ENCODE results near the gene EDIL3. TPM values are rescaled to one million over a fixed set of nuclear protein-coding genes. Genes with fewer than 3 reads are reported as not detected.

The EDIL3 gene
- total and polyA plus RNA-seq, 2 of the 13 experiments (the other 11 are each of a cell fraction or from before 2014, with no cell fraction given) = 0.01 TPM; not detected in 1

- no peak overlapping the region for H3K27ac ChIP-seq (ENCODE audit: extremely low read length, insufficient read depth, low read length)
- no peaks in the 10 kb centered on the region for H4K20me1 ChIP-seq (ENCODE audit: insufficient read depth, low read length)
- in situ Hi-C loops (cut with HindIII; ENCODE audit: extremely low pct_ligation_motif_present, low pct_unique_long_range_greater_than_20kb) (no loop called here), intact Hi-C loops (cut with micrococcal nuclease; ENCODE audit: unreplicated experiment) (no loop called here)
- DNase-seq (ENCODE audit: low spot score) (no peak), ATAC-seq (no peak), FAIRE-seq (no peak)
- no peaks in the 10 kb centered on the region for H3K27me3 ChIP-seq (ENCODE audit: control insufficient read depth in 1 of 2, insufficient read depth in 2 of 2, low read length in 2 of 2)
- H3K4me3 ChIP-seq (replicated peaks in 1 of 3; ENCODE audit: insufficient read depth in 1 of 3, low read depth in 2 of 3, low read length in 3 of 3) = no peak overlapping the region
- no peaks in the 10 kb centered on the region for H3K9me3 ChIP-seq (ENCODE audit: low read length)
- H3K4me1 ChIP-seq (ENCODE audit: insufficient read depth, low read length) = no peaks in the 10 kb centered on the region
- no TSS peak for BruUV-seq (replicated peaks)
- no peak overlapping the region for H3K9ac ChIP-seq (ENCODE audit: insufficient read depth, low read depth, low read length)
- no peaks in the 10 kb centered on the region for H3K36me3 ChIP-seq (replicated peaks in 1 of 2; ENCODE audit: control insufficient read depth in 1 of 2, insufficient read depth in 2 of 2, low read length in 2 of 2)
- POLR2A ChIA-PET = no interaction called here
- H3K4me2 ChIP-seq (ENCODE audit: low read depth, low read length) = no peak overlapping the region
- TF ChIP-seq ZMAT3 (CRISPR knock-in tag; conservative IDR thresholded peaks at IDR 0.05) (no peak), ZNF12 (CRISPR knock-in tag; IDR thresholded peaks at IDR 0.05) (no peak), ZNF784 (CRISPR knock-in tag; IDR thresholded peaks at IDR 0.05; ENCODE audit: borderline replicate concordance) (no peak), WIZ (CRISPR knock-in tag; IDR thresholded peaks at IDR 0.05) (no peak), ZNF644 (CRISPR knock-in tag; IDR thresholded peaks at IDR 0.05; ENCODE audit: low read depth) (no peak), GABPA (IDR thresholded peaks at IDR 0.05; ENCODE audit: low read depth, low read length) (no peak), GABPA (CRISPR knock-in tag; IDR thresholded peaks at IDR 0.05; ENCODE audit: low read depth) (no peak), ARID2 (CRISPR knock-in tag; IDR thresholded peaks at IDR 0.05; ENCODE audit: borderline replicate concordance) (no peak)
- no peak overlapping the region for H2AFZ ChIP-seq (ENCODE audit: low read length)
- CTCF ChIA-PET (ENCODE audit: low intra/inter-chr PET ratio, low total read pairs) = no interaction called here
- H3K79me2 ChIP-seq (ENCODE audit: insufficient read depth, low read length) = no peaks in the 10 kb centered on the region
- WGBS (ENCODE audit: low lambda C conversion rate) = 0% methylated on average over 3 of the region's 3 CpGs
Measured at GRCh38 chr5:84327591-84327990, 57.1 kb downstream of the EDIL3 start.

- H3K9me3 ChIP-seq (ENCODE audit: low read length) = no peaks in the 10 kb centered on the region
- TF ChIP-seq AHDC1 (CRISPR knock-in tag; IDR thresholded peaks at IDR 0.05; ENCODE audit: borderline replicate concordance) = no peak
- TF ChIP-seq, protein P1, sequence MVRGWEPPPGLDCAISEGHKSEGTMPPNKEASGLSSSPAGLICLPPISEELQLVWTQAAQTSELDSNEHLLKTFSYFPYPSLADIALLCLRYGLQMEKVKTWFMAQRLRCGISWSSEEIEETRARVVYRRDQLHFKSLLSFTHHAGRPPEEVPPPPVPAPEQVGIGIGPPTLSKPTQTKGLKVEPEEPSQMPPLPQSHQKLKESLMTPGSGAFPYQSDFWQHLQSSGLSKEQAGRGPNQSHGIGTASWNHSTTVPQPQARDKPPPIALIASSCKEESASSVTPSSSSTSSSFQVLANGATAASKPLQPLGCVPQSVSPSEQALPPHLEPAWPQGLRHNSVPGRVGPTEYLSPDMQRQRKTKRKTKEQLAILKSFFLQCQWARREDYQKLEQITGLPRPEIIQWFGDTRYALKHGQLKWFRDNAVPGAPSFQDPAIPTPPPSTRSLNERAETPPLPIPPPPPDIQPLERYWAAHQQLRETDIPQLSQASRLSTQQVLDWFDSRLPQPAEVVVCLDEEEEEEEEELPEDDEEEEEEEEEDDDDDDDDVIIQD (CRISPR knock-in tag; IDR thresholded peaks at IDR 0.05; ENCODE audit: low read depth) = no peak
- H3K27ac ChIP-seq (ENCODE audit: extremely low read length, insufficient read depth, low read length) = no peak overlapping the region
- no peak overlapping the region for H3K4me2 ChIP-seq (ENCODE audit: low read depth, low read length)
- no peak for DNase-seq (ENCODE audit: low spot score)
- in situ Hi-C loops (cut with HindIII; ENCODE audit: extremely low pct_ligation_motif_present, low pct_unique_long_range_greater_than_20kb) = no loop called here
- no peaks in the 10 kb centered on the region for H3K4me1 ChIP-seq (ENCODE audit: insufficient read depth, low read length)
- H3K27me3 ChIP-seq (ENCODE audit: control insufficient read depth in 1 of 2, insufficient read depth in 2 of 2, low read length in 2 of 2) = no peaks in the 10 kb centered on the region
- intact Hi-C loops (cut with micrococcal nuclease; ENCODE audit: unreplicated experiment) = no loop called here
- no peak overlapping the region for H2AFZ ChIP-seq (ENCODE audit: low read length)
- FAIRE-seq = no peak
- ATAC-seq = no peak
- no peak overlapping the region for H3K4me3 ChIP-seq (replicated peaks in 1 of 3; ENCODE audit: insufficient read depth in 1 of 3, low read depth in 2 of 3, low read length in 3 of 3)
- POLR2A ChIA-PET = no interaction called here
- BruUV-seq (replicated peaks) = no TSS peak
- CTCF ChIA-PET (ENCODE audit: low intra/inter-chr PET ratio, low total read pairs) = no interaction called here
- no peaks in the 10 kb centered on the region for H3K79me2 ChIP-seq (ENCODE audit: insufficient read depth, low read length)
- no peaks in the 10 kb centered on the region for H4K20me1 ChIP-seq (ENCODE audit: insufficient read depth, low read length)
- H3K9ac ChIP-seq (ENCODE audit: insufficient read depth, low read depth, low read length) = no peak overlapping the region
- WGBS (ENCODE audit: low lambda C conversion rate) = 7% methylated on average over 3 of the region's 3 CpGs
- no peaks in the 10 kb centered on the region for H3K36me3 ChIP-seq (replicated peaks in 1 of 2; ENCODE audit: control insufficient read depth in 1 of 2, insufficient read depth in 2 of 2, low read length in 2 of 2)
Measured at GRCh38 chr5:84322646-84323045, 62.0 kb downstream of the EDIL3 start.

Measured in HepG2 (cell line).